ENCODE data around the gene FBN1. TPM values are rescaled to one million over a fixed set of nuclear protein-coding genes. Genes with fewer than 3 reads are reported as not detected.
A peak's percentile ranks its signal among the peaks of the same experiment; 100 is the strongest.

The FBN1 gene
- total and polyA plus RNA-seq, 2 experiments from 2014 or later = 2.1 to 5.3 TPM

GRCh38 chr15:48380198-48380597, 265.3 kb downstream of the FBN1 start:
- H3K4me3 ChIP-seq = no peak overlapping the region
- no peaks in the 10 kb centered on the region for H3K4me1 ChIP-seq (ENCODE audit: low read depth)
- no peak for DNase-seq (ENCODE audit: low read depth in 1 of 2, low spot score in 1 of 2)
- TF ChIP-seq CTCF (IDR thresholded peaks at IDR 0.05; ENCODE audit: low read depth, low read length) = no peak
- no peak overlapping the region for H3K27ac ChIP-seq
- H3K9me3 ChIP-seq (ENCODE audit: low read depth) = no peaks in the 10 kb centered on the region
- peaks cover 7% of the 10 kb centered on the region for H3K27me3 ChIP-seq
- H3K36me3 ChIP-seq = no peaks in the 10 kb centered on the region

- Histone ChIP-seq H3K4me1 (ENCODE audit: low read depth) (no peaks in the 10 kb centered on the region), H3K36me3 (no peaks in the 10 kb centered on the region), H3K27me3 (peaks cover 12% of the 10 kb centered on the region), H3K27ac (no peak overlapping the region), H3K9me3 (ENCODE audit: low read depth) (no peaks in the 10 kb centered on the region), H3K4me3 (no peak overlapping the region)
- no peak for TF ChIP-seq CTCF (IDR thresholded peaks at IDR 0.05; ENCODE audit: low read depth, low read length)
- no peak for DNase-seq (ENCODE audit: low read depth in 1 of 2, low spot score in 1 of 2)
Observed at GRCh38 chr15:48375767-48376166, 269.7 kb downstream of the FBN1 start.

DNA sequence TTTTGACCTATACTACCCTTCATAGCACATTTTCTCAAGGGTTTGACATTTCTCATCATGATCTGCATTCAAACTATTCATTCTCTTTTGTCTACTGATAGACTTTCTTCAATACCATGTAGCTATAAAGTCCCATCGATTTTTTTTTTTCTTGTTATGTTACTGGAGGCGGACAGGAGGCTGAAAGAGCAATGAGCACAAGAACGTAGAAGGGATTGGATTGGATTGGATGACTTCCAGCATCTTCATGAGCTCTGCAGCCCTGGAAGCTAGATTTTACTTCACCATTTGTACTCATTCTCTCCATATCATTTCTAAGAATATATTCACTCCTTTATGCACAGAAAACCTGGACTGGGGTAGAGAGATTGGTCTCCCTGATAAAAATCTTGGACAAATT, 271.0 kb downstream of the FBN1 start:
- H3K4me1 ChIP-seq (ENCODE audit: low read depth) = no peaks in the 10 kb centered on the region
- no peak for TF ChIP-seq CTCF (IDR thresholded peaks at IDR 0.05; ENCODE audit: low read depth, low read length)
- H3K36me3 ChIP-seq = no peaks in the 10 kb centered on the region

DNA sequence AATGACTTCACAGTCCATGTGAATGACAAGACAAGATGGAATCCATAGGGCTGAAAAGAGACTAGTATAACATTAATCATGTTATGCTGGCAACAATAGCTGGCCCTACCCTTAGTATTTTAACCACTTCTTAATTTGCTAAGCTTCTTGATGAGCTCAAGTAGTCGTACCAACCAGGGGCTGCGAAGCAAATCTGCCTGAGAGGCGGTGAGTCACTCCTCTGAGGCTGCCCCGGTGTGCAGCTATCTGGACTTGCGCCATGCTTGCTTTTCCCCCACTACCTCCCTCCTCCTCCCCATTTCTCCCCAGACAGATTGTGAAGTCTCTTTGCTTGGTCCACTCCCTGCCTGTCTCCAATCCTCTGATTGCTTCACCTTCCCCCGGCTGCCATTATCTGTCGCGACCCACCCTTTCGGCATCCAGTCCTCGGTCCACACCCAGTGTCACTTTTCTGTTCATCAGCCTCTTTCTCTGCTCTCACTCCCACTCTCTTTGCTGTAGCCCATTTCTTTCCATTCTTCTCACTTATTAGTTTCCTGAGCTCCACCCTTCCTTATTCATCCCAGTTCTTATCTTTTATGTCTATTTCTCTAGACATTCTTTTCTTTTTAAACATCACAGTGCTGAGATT, 271.6 kb downstream of the FBN1 start:
- peak in 1 of 2 donors; percentile 87 for DNase-seq (ENCODE audit: low read depth in 1 of 2, low spot score in 1 of 2)
- H3K27ac ChIP-seq = no peak overlapping the region
- peaks cover 12% of the 10 kb centered on the region for H3K27me3 ChIP-seq
- no peaks in the 10 kb centered on the region for H3K36me3 ChIP-seq
- no peaks in the 10 kb centered on the region for H3K4me1 ChIP-seq (ENCODE audit: low read depth)
- TF ChIP-seq CTCF (IDR thresholded peaks at IDR 0.05; ENCODE audit: low read depth, low read length) = no peak
- no peak overlapping the region for H3K4me3 ChIP-seq
- H3K9me3 ChIP-seq (ENCODE audit: low read depth) = no peaks in the 10 kb centered on the region

More for the DNA sequence above, 271.0 kb downstream of the FBN1 start:
- no peak overlapping the region for H3K4me3 ChIP-seq
- peaks cover 12% of the 10 kb centered on the region for H3K27me3 ChIP-seq
- no peaks in the 10 kb centered on the region for H3K9me3 ChIP-seq (ENCODE audit: low read depth)
- H3K27ac ChIP-seq = no peak overlapping the region
- peak in 1 of 2 donors; percentile 58 for DNase-seq (ENCODE audit: low read depth in 1 of 2, low spot score in 1 of 2)

DNA sequence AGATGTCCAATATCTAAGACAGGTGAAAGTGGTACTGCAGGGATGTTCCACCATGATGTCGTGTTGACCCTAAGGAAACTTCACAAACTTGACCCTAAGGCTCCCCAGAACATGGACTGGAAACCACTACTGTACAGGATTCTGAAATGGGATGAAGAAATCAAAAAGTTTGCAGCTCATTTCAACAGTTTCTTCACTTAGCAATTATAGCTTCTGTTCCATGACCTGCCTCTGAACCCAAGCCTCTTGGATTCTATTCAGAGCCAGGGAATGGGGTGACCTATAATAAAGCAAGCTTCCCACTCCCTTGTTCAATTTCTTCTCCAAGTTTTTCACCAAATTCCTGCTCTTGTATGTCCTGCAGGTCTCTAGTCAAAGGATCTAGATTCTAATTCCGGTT, 273.5 kb downstream of the FBN1 start:
- TF ChIP-seq CTCF (IDR thresholded peaks at IDR 0.05; ENCODE audit: low read depth, low read length) = no peak
- Histone ChIP-seq H3K4me1 (ENCODE audit: low read depth) (no peaks in the 10 kb centered on the region), H3K27me3 (peaks cover 12% of the 10 kb centered on the region), H3K9me3 (ENCODE audit: low read depth) (no peaks in the 10 kb centered on the region), H3K4me3 (no peak overlapping the region), H3K36me3 (no peaks in the 10 kb centered on the region), H3K27ac (no peak overlapping the region)
- DNase-seq (ENCODE audit: low read depth in 1 of 2, low spot score in 1 of 2) = no peak
